Smooth muscle cell (in vitro differentiated cells): ENCODE measurements around the gene RNPC3. TPM values are rescaled to one million over a fixed set of nuclear protein-coding genes. Genes with fewer than 3 reads are reported as not detected.
"Not testable (repeated sequence)": the region's sequence is repeated elsewhere in the genome, so short reads cannot be mapped to it uniquely, and the experiment has no call there.

ENCODE experiments used
- DNase-seq: peaks from one replicate; lab custom pipeline; 2025; ENCODE audit not compliant: unreplicated experiment; lab: John Stamatoyannopoulos, UW
- H2AFZ ChIP-seq: fragments of 200-600 bp; sonication (generic); 2 replicates; pipeline ENCODE4 v1.6.0; 2016; ENCODE audit warnings: antibody characterized with exemption, low read depth, mild to moderate bottlenecking
- H3F3A ChIP-seq: fragments of 200-600 bp; sonication (generic); 2 replicates; pipeline ENCODE4 v1.6.0; 2017; ENCODE audit warnings: antibody characterized with exemption, low read depth
- H3K27ac ChIP-seq: fragments of 200-600 bp; sonication (generic); 2 replicates; pipeline ENCODE4 v1.5.1; 2016; ENCODE audit warnings: low read depth, mild to moderate bottlenecking
- H3K27me3 ChIP-seq: fragments of 200-600 bp; sonication (generic); 2 replicates; pipeline ENCODE4 v1.6.1; 2016; ENCODE audit warnings: low read depth, mild to moderate bottlenecking
- H3K36me3 ChIP-seq: fragments of 200-600 bp; sonication (generic); 2 replicates; pipeline ENCODE4 v1.5.1; 2016; ENCODE audit warnings: low read depth
- H3K4me1 ChIP-seq: fragments of 200-600 bp; sonication (generic); 2 replicates; pipeline ENCODE4 v1.5.1; 2016; ENCODE audit warnings: low read depth
- H3K4me2 ChIP-seq: fragments of 200-600 bp; sonication (generic); 2 replicates; pipeline ENCODE4 v1.6.0; 2016; ENCODE audit warnings: mild to moderate bottlenecking
- H3K4me3 ChIP-seq: fragments of 200-600 bp; sonication (generic); 2 replicates; pipeline ENCODE4 v1.5.1; 2016; ENCODE audit warnings: mild to moderate bottlenecking
- H3K79me2 ChIP-seq: fragments of 200-600 bp; sonication (generic); 2 replicates; pipeline ENCODE4 v1.6.0; 2016; ENCODE audit warnings: low read depth, mild to moderate bottlenecking
- H3K9ac ChIP-seq: fragments of 200-600 bp; sonication (generic); 2 replicates; pipeline ENCODE4 v1.6.0; 2016; ENCODE audit warnings: low read depth
- H3K9me3 ChIP-seq: fragments of 200-600 bp; sonication (generic); replicated peaks from 2 replicates; pipeline ENCODE4 v1.5.1; 2016; ENCODE audit warnings: low read depth
- H4K20me1 ChIP-seq: fragments of 200-600 bp; sonication (generic); 2 replicates; pipeline ENCODE4 v1.6.0; 2016; ENCODE audit warnings: low read depth
- WGBS: methylation state at CpG from one replicate; pipeline ENCODE4 v1.1.7; 2016; ENCODE audit warnings: low lambda C conversion rate; 5-methylcytosine and 5-hydroxymethylcytosine counted together
- polyA plus RNA-seq: library from polyadenylated mRNA; unstranded; fragments of >200 nt; fragmentation: Nextera tagmentation; extraction: Ambion mirVana; gene quantifications from 2 replicates; pipeline ENCODE4 v1.2.1, GENCODE V29; 2016
- total RNA-seq: library from RNA; depleted of rRNA; stranded (reverse); fragments of >200 nt; gene quantifications from 2 replicates; pipeline ENCODE4 v1.2.3, GENCODE V29; 2014
- TF ChIP-seq, protein P1 (sequence below): fragments of 200-600 bp; sonication (generic); IDR thresholded peaks from 2 replicates; pipeline ENCODE4 v1.5.1; 2017; ENCODE audit warnings: borderline replicate concordance, mild to moderate bottlenecking, antibody characterized with exemption; ENCODE audit not compliant: insufficient read depth, poor library complexity, severe bottlenecking

Gene RNPC3
- total and polyA plus RNA-seq, 2 experiments from 2014 or later, result 2.6 to 7.0 TPM

DNA sequence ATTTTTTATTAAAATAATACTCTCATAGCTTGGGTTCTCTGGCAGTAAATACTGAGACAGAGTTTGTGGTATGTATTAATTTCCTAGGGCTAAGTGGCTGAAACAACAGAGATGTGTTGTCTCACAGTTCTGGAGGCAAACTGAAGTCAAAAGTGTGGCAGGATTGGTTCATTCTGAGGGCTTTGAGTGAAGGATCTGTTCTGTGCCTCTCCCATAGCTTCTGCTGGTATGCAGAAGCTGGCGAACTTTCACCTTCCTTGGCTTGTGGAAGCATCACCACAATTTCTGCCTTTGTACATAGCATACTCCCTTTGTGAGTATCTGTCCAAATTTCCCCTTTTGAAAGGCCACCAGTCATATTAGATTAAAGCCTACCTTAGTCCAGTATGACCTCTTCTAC, 21.0 kb downstream of the RNPC3 start:
- Histone ChIP-seq H3K4me2 (no peak overlapping the region), H3K36me3 (peaks cover 38% of the 10 kb centered on the region), H3K79me2 (no peaks in the 10 kb centered on the region), H4K20me1 (no peaks in the 10 kb centered on the region), H3K9ac (no peak overlapping the region), H3K9me3 (peaks cover 3% of the 10 kb centered on the region), H3K4me3 (no peak overlapping the region), H3F3A (no peaks in the 10 kb centered on the region), H3K4me1 (no peaks in the 10 kb centered on the region), H3K27ac (no peak overlapping the region), H2AFZ (no peak overlapping the region), H3K27me3 (no peaks in the 10 kb centered on the region)
- DNase-seq, result no peak
- 93% methylated on average over 1 of the region's 1 CpG for WGBS
- TF ChIP-seq, protein P1, sequence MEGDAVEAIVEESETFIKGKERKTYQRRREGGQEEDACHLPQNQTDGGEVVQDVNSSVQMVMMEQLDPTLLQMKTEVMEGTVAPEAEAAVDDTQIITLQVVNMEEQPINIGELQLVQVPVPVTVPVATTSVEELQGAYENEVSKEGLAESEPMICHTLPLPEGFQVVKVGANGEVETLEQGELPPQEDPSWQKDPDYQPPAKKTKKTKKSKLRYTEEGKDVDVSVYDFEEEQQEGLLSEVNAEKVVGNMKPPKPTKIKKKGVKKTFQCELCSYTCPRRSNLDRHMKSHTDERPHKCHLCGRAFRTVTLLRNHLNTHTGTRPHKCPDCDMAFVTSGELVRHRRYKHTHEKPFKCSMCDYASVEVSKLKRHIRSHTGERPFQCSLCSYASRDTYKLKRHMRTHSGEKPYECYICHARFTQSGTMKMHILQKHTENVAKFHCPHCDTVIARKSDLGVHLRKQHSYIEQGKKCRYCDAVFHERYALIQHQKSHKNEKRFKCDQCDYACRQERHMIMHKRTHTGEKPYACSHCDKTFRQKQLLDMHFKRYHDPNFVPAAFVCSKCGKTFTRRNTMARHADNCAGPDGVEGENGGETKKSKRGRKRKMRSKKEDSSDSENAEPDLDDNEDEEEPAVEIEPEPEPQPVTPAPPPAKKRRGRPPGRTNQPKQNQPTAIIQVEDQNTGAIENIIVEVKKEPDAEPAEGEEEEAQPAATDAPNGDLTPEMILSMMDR, result no peak

DNA sequence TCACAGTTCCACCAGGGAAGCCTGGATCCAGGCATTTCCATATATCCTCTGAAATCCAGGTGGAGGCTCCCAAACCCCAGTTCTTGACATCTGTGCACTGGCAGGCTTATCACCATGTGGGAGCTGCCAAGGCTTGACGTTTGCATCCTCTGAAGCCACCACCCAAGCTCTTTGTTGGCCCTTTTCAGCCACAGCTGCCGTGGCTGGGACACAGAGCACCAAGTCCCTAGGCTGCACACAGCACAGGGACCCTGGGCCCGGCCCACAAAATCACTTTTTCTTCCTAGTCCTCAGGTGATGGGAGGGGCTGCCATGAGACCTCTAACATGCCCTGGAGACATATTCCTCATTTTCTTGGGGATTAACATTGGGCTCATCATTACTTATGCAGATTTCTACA, 22.3 kb downstream of the RNPC3 start:
- no peak overlapping the region for H2AFZ ChIP-seq
- H3K9ac ChIP-seq, result no peak overlapping the region
- H3K4me2 ChIP-seq, result no peak overlapping the region
- peaks cover 39% of the 10 kb centered on the region for H3K36me3 ChIP-seq
- TF ChIP-seq, protein P1, result no peak
- no peak for DNase-seq
- no peaks in the 10 kb centered on the region for H3F3A ChIP-seq
- no peak overlapping the region for H3K4me3 ChIP-seq
- H3K27me3 ChIP-seq, result no peaks in the 10 kb centered on the region
- H3K9me3 ChIP-seq, result peaks cover 3% of the 10 kb centered on the region
- H3K79me2 ChIP-seq, result no peaks in the 10 kb centered on the region
- no peaks in the 10 kb centered on the region for H4K20me1 ChIP-seq
- H3K27ac ChIP-seq, result no peak overlapping the region
- H3K4me1 ChIP-seq, result no peaks in the 10 kb centered on the region
- WGBS, result 96% methylated on average over 3 of the region's 3 CpGs

DNA sequence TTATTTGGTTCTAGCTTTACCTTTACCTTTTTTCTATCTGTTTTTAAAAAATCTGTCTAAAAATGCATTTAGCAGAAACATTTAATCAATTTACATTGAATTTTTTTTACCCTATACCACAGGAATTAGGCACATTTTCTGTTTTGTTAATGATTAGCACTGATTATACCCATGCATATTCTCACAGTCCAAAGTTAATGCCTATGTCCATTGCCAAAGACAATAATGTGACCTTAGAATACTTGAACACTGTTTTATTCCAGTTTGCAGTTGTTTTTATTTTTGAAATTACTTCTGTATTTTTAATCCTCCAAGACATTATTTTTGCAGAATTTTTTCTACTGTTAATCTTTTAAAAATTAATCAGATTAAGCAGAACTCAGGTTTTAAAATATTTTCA, 34.9 kb downstream of the RNPC3 start:
- Histone ChIP-seq H3K4me1 (no peaks in the 10 kb centered on the region), H3K4me3 (no peak overlapping the region), H3K4me2 (no peak overlapping the region), H3K27ac (no peak overlapping the region), H3K79me2 (no peaks in the 10 kb centered on the region), H3K36me3 (no peaks in the 10 kb centered on the region), H4K20me1 (no peaks in the 10 kb centered on the region), H3K27me3 (no peaks in the 10 kb centered on the region), H2AFZ (no peak overlapping the region), H3K9ac (no peak overlapping the region), H3K9me3 (no peaks in the 10 kb centered on the region), H3F3A (no peaks in the 10 kb centered on the region)
- TF ChIP-seq, protein P1, result no peak
- no peak for DNase-seq

DNA sequence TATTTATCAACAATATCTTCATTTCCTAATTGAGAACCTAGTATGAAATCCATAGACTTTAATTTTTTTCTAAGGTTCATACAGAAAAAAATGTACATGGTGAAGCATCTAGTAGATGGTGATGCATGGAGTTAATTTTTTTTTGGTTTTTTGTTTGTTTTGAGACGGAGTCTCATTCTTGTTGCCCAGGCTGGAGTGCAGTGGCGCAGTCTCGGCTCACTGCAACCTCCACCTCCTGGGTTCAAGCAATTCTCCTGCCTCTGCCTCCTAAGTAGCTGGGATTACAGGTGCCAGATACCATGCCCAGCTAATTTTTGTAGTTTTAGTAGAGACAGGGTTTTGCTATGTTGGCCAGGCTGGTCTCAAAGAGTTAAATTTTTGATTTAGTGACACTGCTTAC, 35.6 kb downstream of the RNPC3 start:
- not testable (repeated sequence) for H3K4me1 ChIP-seq, H3K4me3 ChIP-seq, H3K9me3 ChIP-seq, H3K36me3 ChIP-seq, H3K4me2 ChIP-seq, DNase-seq, H3K9ac ChIP-seq, H3F3A ChIP-seq, H2AFZ ChIP-seq, H3K27me3 ChIP-seq, H4K20me1 ChIP-seq, H3K27ac ChIP-seq, H3K79me2 ChIP-seq
- 97% methylated on average over 3 of the region's 3 CpGs for WGBS
